Stimulated activated CD4-positive, alpha-beta T cell treated with anti-CD3 and anti-CD28 coated beads, Interleukin-15, amount 100 ng/mL, for 24 hours (primary cell): ENCODE data around the gene STX1A.

Experiments
- DNase-seq: peaks from one replicate; pipeline ENCODE4 v3.0.0-alpha.2; 2020

Gene STX1A

GRCh38 chr7:73718905-73719805 is at the start of gene STX1A:
STX1A (minus strand) TSS chr7:73719669; CDS start chr7:73719631, 38 bp downstream.
- peak; percentile 80 for DNase-seq

- DNase-seq = no peak
Measured at GRCh38 chr7:73768641-73769480, 49.4 kb upstream of the STX1A start.

GRCh38 chr7:73766556-73767229 is 47.2 kb upstream of the STX1A start:
- DNase-seq = no peak

GRCh38 chr7:73762659-73762999 is 43.2 kb upstream of the STX1A start:
- no peak for DNase-seq

- no peak for DNase-seq
Measured at GRCh38 chr7:73761854-73762658, 42.6 kb upstream of the STX1A start.

GRCh38 chr7:73758581-73759138 is 39.2 kb upstream of the STX1A start:
- DNase-seq = no peak

- DNase-seq = no peak
Measured at GRCh38 chr7:73749931-73750776, 30.7 kb upstream of the STX1A start.

- no peak for DNase-seq
Measured at GRCh38 chr7:73746378-73746777, 26.9 kb upstream of the STX1A start.

- DNase-seq = no peak
Measured at GRCh38 chr7:73742753-73743641, 23.5 kb upstream of the STX1A start.

- DNase-seq = no peak
Measured at GRCh38 chr7:73742338-73742752, 22.9 kb upstream of the STX1A start.

- DNase-seq = no peak
Measured at GRCh38 chr7:73741600-73741999, 22.1 kb upstream of the STX1A start.

GRCh38 chr7:73740771-73741170 is 21.3 kb upstream of the STX1A start:
- DNase-seq = no peak

- DNase-seq = no peak
Measured at GRCh38 chr7:73740212-73740611, 20.7 kb upstream of the STX1A start.

GRCh38 chr7:73739387-73739767 is 19.9 kb upstream of the STX1A start:
- no peak for DNase-seq

GRCh38 chr7:73738612-73739386 is 19.3 kb upstream of the STX1A start, which contains the start of gene ABHD11:
ABHD11 (minus strand) TSS chr7:73738802; CDS start chr7:73738770, 32 bp downstream.
- peak; percentile 98 for DNase-seq

- peak; percentile 76 for DNase-seq
Measured at GRCh38 chr7:73738220-73738611, 18.7 kb upstream of the STX1A start.

GRCh38 chr7:73737491-73738219 is 18.2 kb upstream of the STX1A start:
- no peak for DNase-seq

GRCh38 chr7:73736885-73737284 is 17.4 kb upstream of the STX1A start:
- no peak for DNase-seq
